ENCODE results near the gene TMEM258. TPM values are rescaled to one million over a fixed set of nuclear protein-coding genes. Genes with fewer than 3 reads are reported as not detected.

The TMEM258 gene
- total and polyA plus RNA-seq, 2 donors, result 148 to 161 TPM

GRCh38 chr11:61744609-61745156 lies 47.7 kb downstream of the TMEM258 start:
- H3K4me1 ChIP-seq (ENCODE audit: control insufficient read depth in 2 of 2, insufficient read depth in 2 of 2, low read length in 2 of 2), result no peaks in the 10 kb centered on the region
- 96% methylated on average over 10 of the region's 10 CpGs for WGBS
- no peak overlapping the region for H3K27ac ChIP-seq (ENCODE audit: low read depth in 1 of 2, low read length in 1 of 2)
- no peaks in the 10 kb centered on the region for H3K9me3 ChIP-seq (ENCODE audit: control insufficient read depth in 2 of 2, insufficient read depth in 1 of 2, low read length in 1 of 2)
- DNase-seq (ENCODE audit: low read depth in 6 of 9, low spot score in 9 of 9), result no peak
- peaks cover under 1 to 17% of the 10 kb centered on the region in 2 donors for H3K27me3 ChIP-seq (ENCODE audit: control insufficient read depth in 2 of 2, insufficient read depth in 1 of 2, low read length in 1 of 2)
- no peak overlapping the region for H3K4me3 ChIP-seq (ENCODE audit: low read length in 2 of 2)
- no peaks in the 10 kb centered on the region for H3K36me3 ChIP-seq (ENCODE audit: control insufficient read depth in 2 of 2, insufficient read depth in 2 of 2, low read length in 1 of 2)

DNA sequence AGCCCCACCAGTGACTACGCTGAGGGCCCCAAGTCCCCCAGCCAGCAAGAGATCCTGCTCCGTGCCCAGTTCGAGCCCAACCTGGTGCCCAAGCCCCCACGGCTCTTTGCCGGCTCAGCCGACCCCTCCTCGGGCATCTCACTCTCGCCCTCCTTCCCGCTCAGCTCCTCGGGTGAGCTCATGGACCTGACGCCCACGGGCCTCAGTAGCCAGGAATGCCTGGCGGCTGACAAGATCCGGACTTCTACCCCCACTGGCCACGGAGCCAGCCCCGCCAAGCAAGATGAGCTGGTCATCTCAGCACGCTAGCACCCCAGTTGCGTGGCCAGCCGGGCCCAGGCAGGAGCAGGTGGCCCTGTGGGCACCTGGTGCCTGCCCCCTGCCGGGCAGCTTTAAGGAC lies 48.2 kb downstream of the TMEM258 start:
- no peaks in the 10 kb centered on the region for H3K9me3 ChIP-seq (ENCODE audit: control insufficient read depth in 2 of 2, insufficient read depth in 1 of 2, low read length in 1 of 2)
- H3K4me3 ChIP-seq (ENCODE audit: low read length in 2 of 2), result no peak overlapping the region
- no peak for DNase-seq (ENCODE audit: low read depth in 6 of 9, low spot score in 9 of 9)
- no peak overlapping the region for H3K27ac ChIP-seq (ENCODE audit: low read depth in 1 of 2, low read length in 1 of 2)
- H3K27me3 ChIP-seq (ENCODE audit: control insufficient read depth in 2 of 2, insufficient read depth in 1 of 2, low read length in 1 of 2), result peaks cover 0 to 12% of the 10 kb centered on the region in 2 donors
- H3K4me1 ChIP-seq (ENCODE audit: control insufficient read depth in 2 of 2, insufficient read depth in 2 of 2, low read length in 2 of 2), result no peaks in the 10 kb centered on the region
- no peaks in the 10 kb centered on the region for H3K36me3 ChIP-seq (ENCODE audit: control insufficient read depth in 2 of 2, insufficient read depth in 2 of 2, low read length in 1 of 2)
- 96% methylated on average over 20 of the region's 20 CpGs for WGBS

DNA sequence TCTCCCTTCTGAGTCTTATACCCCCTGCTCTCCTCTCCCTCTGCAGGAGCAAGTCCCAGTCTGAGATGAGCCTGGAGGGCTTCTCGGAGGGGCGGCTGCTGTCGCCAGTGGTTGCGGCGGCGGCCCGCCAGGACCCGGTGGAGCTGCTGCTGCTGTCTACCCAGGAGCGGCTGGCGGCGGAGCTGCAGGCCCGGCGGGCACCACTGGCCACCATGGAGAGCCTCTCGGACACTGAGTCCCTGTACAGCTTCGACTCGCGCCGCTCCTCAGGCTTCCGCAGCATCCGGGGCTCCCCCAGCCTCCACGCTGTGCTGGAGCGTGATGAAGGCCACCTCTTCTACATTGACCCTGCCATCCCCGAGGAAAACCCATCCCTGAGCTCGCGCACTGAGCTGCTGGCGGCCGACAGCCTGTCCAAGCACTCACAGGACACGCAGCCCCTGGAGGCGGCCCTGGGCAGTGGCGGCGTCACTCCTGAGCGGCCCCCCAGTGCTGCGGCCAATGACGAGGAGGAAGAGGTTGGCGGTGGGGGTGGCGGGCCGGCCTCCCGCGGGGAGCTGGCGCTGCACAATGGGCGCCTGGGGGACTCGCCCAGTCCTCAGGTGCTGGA lies 48.8 kb downstream of the TMEM258 start:
- H3K27ac ChIP-seq (ENCODE audit: low read depth in 1 of 2, low read length in 1 of 2), result no peak overlapping the region
- H3K4me3 ChIP-seq (ENCODE audit: low read length in 2 of 2), result no peak overlapping the region
- peaks cover 0 to 6% of the 10 kb centered on the region in 2 donors for H3K27me3 ChIP-seq (ENCODE audit: control insufficient read depth in 2 of 2, insufficient read depth in 1 of 2, low read length in 1 of 2)
- WGBS, result 97% methylated on average over 42 of the region's 42 CpGs
- H3K4me1 ChIP-seq (ENCODE audit: control insufficient read depth in 2 of 2, insufficient read depth in 2 of 2, low read length in 2 of 2), result no peaks in the 10 kb centered on the region
- DNase-seq (ENCODE audit: low read depth in 6 of 9, low spot score in 9 of 9), result no peak
- H3K9me3 ChIP-seq (ENCODE audit: control insufficient read depth in 2 of 2, insufficient read depth in 1 of 2, low read length in 1 of 2), result no peaks in the 10 kb centered on the region
- no peaks in the 10 kb centered on the region for H3K36me3 ChIP-seq (ENCODE audit: control insufficient read depth in 2 of 2, insufficient read depth in 2 of 2, low read length in 1 of 2)

DNA sequence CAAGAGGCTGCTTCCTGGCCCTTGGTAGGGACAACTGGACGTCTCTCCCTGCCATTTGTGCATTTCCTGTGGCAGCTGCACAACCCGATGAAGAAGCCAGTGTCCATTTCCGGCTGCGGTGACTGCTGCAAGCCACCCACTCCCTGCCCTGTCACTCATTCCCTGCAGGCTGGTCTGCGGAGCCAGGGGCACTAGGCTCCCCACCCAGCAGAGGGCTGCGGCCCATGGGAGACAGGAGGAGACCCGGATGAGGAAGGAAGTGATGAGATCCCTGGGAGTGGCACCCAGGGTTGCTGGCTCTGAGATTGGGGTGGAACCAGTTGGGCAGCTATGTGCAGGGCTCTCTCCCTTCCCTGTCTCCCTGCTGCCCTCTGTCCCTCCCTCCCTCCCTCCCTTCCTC lies 50.0 kb downstream of the TMEM258 start:
- Histone ChIP-seq H3K27me3 (ENCODE audit: control insufficient read depth in 2 of 2, insufficient read depth in 1 of 2, low read length in 1 of 2) (no peaks in the 10 kb centered on the region), H3K36me3 (ENCODE audit: control insufficient read depth in 2 of 2, insufficient read depth in 2 of 2, low read length in 1 of 2) (no peaks in the 10 kb centered on the region), H3K27ac (ENCODE audit: low read depth in 1 of 2, low read length in 1 of 2) (no peak overlapping the region), H3K4me3 (ENCODE audit: low read length in 2 of 2) (no peak overlapping the region), H3K9me3 (ENCODE audit: control insufficient read depth in 2 of 2, insufficient read depth in 1 of 2, low read length in 1 of 2) (no peaks in the 10 kb centered on the region), H3K4me1 (ENCODE audit: control insufficient read depth in 2 of 2, insufficient read depth in 2 of 2, low read length in 2 of 2) (no peaks in the 10 kb centered on the region)
- WGBS, result 64% methylated on average over 7 of the region's 7 CpGs
- DNase-seq (ENCODE audit: low read depth in 6 of 9, low spot score in 9 of 9), result no peak

DNA sequence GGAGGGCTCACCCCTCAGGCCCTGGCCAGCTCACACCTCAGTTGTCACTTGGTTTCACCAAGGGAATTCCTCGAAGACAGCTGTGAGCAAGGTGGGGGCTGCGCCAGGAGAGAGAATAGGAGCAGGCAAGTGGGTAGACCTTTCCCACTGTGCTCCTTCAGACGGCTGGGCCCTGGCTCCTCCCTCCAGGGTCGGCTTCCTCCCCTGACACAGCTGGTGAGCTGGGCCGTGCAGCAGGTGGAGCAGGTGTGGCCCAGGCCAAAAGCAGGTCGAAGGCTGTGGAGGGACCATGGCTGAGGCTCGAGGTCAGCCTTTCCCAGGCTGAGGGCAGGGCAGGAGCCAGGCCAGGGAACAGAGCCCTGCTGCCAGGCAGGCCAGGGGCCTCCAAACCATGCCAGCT lies 52.4 kb downstream of the TMEM258 start:
- WGBS, result 75% methylated on average over 7 of the region's 7 CpGs

GRCh38 chr11:61739413-61739812 lies 53.0 kb downstream of the TMEM258 start:
- no peak overlapping the region for H3K4me3 ChIP-seq (ENCODE audit: low read length in 2 of 2)
- no peak overlapping the region for H3K27ac ChIP-seq (ENCODE audit: low read depth in 1 of 2, low read length in 1 of 2)
- WGBS, result 97% methylated on average over 15 of the region's 15 CpGs
- no peaks in the 10 kb centered on the region for H3K27me3 ChIP-seq (ENCODE audit: control insufficient read depth in 2 of 2, insufficient read depth in 1 of 2, low read length in 1 of 2)
- no peaks in the 10 kb centered on the region for H3K9me3 ChIP-seq (ENCODE audit: control insufficient read depth in 2 of 2, insufficient read depth in 1 of 2, low read length in 1 of 2)
- no peaks in the 10 kb centered on the region for H3K4me1 ChIP-seq (ENCODE audit: control insufficient read depth in 2 of 2, insufficient read depth in 2 of 2, low read length in 2 of 2)
- no peak for DNase-seq (ENCODE audit: low read depth in 6 of 9, low spot score in 9 of 9)
- H3K36me3 ChIP-seq (ENCODE audit: control insufficient read depth in 2 of 2, insufficient read depth in 2 of 2, low read length in 1 of 2), result no peaks in the 10 kb centered on the region

More for the DNA sequence above, 52.4 kb downstream of the TMEM258 start:
- Histone ChIP-seq H3K36me3 (ENCODE audit: control insufficient read depth in 2 of 2, insufficient read depth in 2 of 2, low read length in 1 of 2) (no peaks in the 10 kb centered on the region), H3K27ac (ENCODE audit: low read depth in 1 of 2, low read length in 1 of 2) (no peak overlapping the region), H3K9me3 (ENCODE audit: control insufficient read depth in 2 of 2, insufficient read depth in 1 of 2, low read length in 1 of 2) (no peaks in the 10 kb centered on the region), H3K4me1 (ENCODE audit: control insufficient read depth in 2 of 2, insufficient read depth in 2 of 2, low read length in 2 of 2) (no peaks in the 10 kb centered on the region), H3K4me3 (ENCODE audit: low read length in 2 of 2) (no peak overlapping the region), H3K27me3 (ENCODE audit: control insufficient read depth in 2 of 2, insufficient read depth in 1 of 2, low read length in 1 of 2) (no peaks in the 10 kb centered on the region)
- no peak for DNase-seq (ENCODE audit: low read depth in 6 of 9, low spot score in 9 of 9)

Other genes with a start within 250 kb of the TMEM258 start
- gene SYT7, start 211.5 kb downstream of the TMEM258 start, total RNA-seq, result 0.14 TPM
- 1.3 TPM for gene SYT7, start 211.5 kb downstream of the TMEM258 start, polyA plus RNA-seq
- gene DAGLA, start 112.2 kb downstream of the TMEM258 start, total RNA-seq, result 0.14 TPM
- 0.43 TPM for gene DAGLA, start 112.2 kb downstream of the TMEM258 start, polyA plus RNA-seq
- gene MYRF, start 40.0 kb downstream of the TMEM258 start, total RNA-seq, result 0.09 TPM
- gene MYRF, start 40.0 kb downstream of the TMEM258 start, polyA plus RNA-seq, result 0.62 TPM
- 84.1 TPM for gene FEN1, start 312 bp upstream of the TMEM258 start, total RNA-seq
- 10.0 TPM for gene FEN1, start 312 bp upstream of the TMEM258 start, polyA plus RNA-seq
- 12.9 TPM for gene FADS1, start 24.4 kb upstream of the TMEM258 start, total RNA-seq
- gene FADS1, start 24.4 kb upstream of the TMEM258 start, polyA plus RNA-seq, result 4.4 TPM
- 39.5 TPM for gene FADS2, start 35.7 kb upstream of the TMEM258 start, total RNA-seq
- 11.2 TPM for gene FADS2, start 35.7 kb upstream of the TMEM258 start, polyA plus RNA-seq
- gene FADS3, start 98.9 kb upstream of the TMEM258 start, total RNA-seq, result 4.7 TPM
- gene FADS3, start 98.9 kb upstream of the TMEM258 start, polyA plus RNA-seq, result 19.3 TPM
- 3.6 TPM for gene RAB3IL1, start 125.0 kb upstream of the TMEM258 start, total RNA-seq
- gene RAB3IL1, start 125.0 kb upstream of the TMEM258 start, polyA plus RNA-seq, result 14.2 TPM
- 0.47 TPM for gene BEST1, start 157.8 kb upstream of the TMEM258 start, total RNA-seq
- 3.3 TPM for gene BEST1, start 157.8 kb upstream of the TMEM258 start, polyA plus RNA-seq
- 326 TPM for gene FTH1, start 175.0 kb upstream of the TMEM258 start, total RNA-seq
- 3,415 TPM for gene FTH1, start 175.0 kb upstream of the TMEM258 start, polyA plus RNA-seq